ENCODE measurements around the gene ILRUN.
A peak's percentile ranks its signal among the peaks of the same experiment; 100 is the strongest.
"Not testable (repeated sequence)": the region's sequence is repeated elsewhere in the genome, so short reads cannot be mapped to it uniquely, and the experiment has no call there.

ILRUN gene

DNA sequence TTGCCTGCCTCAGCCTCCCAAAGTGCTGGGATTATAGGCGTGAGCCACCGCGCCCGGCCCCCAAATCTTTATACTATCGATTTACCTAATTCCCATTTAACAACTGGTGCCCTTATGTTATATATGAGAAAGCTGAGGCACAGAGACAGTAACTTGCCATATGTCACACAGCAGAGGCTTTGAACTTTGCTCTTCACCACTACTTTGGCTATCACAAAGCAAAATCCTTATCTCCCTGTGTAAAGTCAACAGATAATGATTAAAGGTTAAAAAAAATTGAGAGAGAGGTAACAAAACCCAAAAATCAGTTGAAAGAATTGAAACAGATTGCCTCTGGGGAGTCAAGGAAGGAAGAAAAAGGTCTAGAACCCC is 22.3 kb downstream of the ILRUN start:
- no peaks in the 10 kb centered on the region for H3K9me3 ChIP-seq (ENCODE audit: low read depth, low read length)
- TF ChIP-seq POLR2AphosphoS5 (IDR thresholded peaks at IDR 0.05; ENCODE audit: borderline replicate concordance, low read depth, low read length) (no peak), FOXP2 (optimal IDR thresholded peaks at IDR 0.05; ENCODE audit: control extremely low read depth, extremely low read length, insufficient read depth) (no peak), EZH2 (IDR thresholded peaks at IDR 0.05) (no peak)
- no peak for DNase-seq (ENCODE audit: low read depth, low spot score)
- H3K36me3 ChIP-seq (ENCODE audit: insufficient read depth, low read length), result no peaks in the 10 kb centered on the region
- no peak overlapping the region for H3K9ac ChIP-seq (ENCODE audit: insufficient read length)
- no peak overlapping the region for H3K4me3 ChIP-seq
- H3K27ac ChIP-seq, result no peak overlapping the region

DNA sequence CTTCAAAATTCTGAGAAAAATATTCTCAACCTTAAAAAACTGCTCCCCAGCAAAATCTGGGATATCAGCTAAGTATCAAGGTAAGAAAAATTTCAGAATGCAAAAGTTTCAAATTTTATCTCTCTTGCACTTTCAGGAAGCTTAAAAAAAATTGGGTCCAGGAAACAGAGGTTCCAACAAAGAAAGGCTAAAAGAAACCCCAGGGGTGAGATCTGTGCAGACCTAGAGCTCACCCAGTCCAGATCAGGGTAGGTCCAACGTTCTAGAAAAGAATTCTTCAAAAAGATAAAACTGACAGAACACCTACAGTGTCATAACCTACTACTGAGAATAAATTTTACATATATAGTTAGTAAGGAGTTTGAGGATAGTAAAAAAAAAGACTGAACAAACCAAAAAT is 23.5 kb downstream of the ILRUN start:
- Histone ChIP-seq H3K27ac (peak overlapping the region; percentile 91), H3K4me3 (no peak overlapping the region), H3K9ac (ENCODE audit: insufficient read length) (peak overlapping the region; percentile 63), H3K36me3 (ENCODE audit: insufficient read depth, low read length) (no peaks in the 10 kb centered on the region), H3K9me3 (ENCODE audit: low read depth, low read length) (no peaks in the 10 kb centered on the region)
- TF ChIP-seq EZH2 (IDR thresholded peaks at IDR 0.05) (no peak), POLR2AphosphoS5 (IDR thresholded peaks at IDR 0.05; ENCODE audit: borderline replicate concordance, low read depth, low read length) (no peak), FOXP2 (optimal IDR thresholded peaks at IDR 0.05; ENCODE audit: control extremely low read depth, extremely low read length, insufficient read depth) (no peak)
- no peak for DNase-seq (ENCODE audit: low read depth, low spot score)

DNA sequence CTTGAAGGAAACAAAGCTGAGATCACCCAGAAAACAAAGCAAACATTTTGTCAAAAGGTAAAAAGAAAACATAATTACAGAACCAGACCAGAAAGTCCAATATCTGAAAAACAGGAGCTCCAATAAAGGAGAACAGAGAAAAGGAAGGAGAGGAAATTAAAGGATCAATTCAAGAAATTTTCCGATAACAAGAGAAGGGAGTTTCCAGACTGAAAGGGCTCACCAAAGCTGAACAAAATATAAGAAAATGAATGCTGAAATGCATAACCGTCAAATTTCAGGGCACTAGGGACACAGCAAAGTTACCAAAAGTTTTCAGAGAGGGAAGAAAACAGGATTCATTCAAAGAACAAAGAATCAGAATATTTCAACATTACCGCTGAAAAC is 23.9 kb downstream of the ILRUN start:
- no peak for TF ChIP-seq EZH2 (IDR thresholded peaks at IDR 0.05)
- no peak for TF ChIP-seq FOXP2 (optimal IDR thresholded peaks at IDR 0.05; ENCODE audit: control extremely low read depth, extremely low read length, insufficient read depth)
- TF ChIP-seq POLR2AphosphoS5 (IDR thresholded peaks at IDR 0.05; ENCODE audit: borderline replicate concordance, low read depth, low read length), result no peak
- peak overlapping the region; percentile 63 for H3K9ac ChIP-seq (ENCODE audit: insufficient read length)
- H3K4me3 ChIP-seq, result no peak overlapping the region
- DNase-seq (ENCODE audit: low read depth, low spot score), result no peak
- peak overlapping the region; percentile 91 for H3K27ac ChIP-seq
- no peaks in the 10 kb centered on the region for H3K9me3 ChIP-seq (ENCODE audit: low read depth, low read length)
- H3K36me3 ChIP-seq (ENCODE audit: insufficient read depth, low read length), result no peaks in the 10 kb centered on the region

DNA sequence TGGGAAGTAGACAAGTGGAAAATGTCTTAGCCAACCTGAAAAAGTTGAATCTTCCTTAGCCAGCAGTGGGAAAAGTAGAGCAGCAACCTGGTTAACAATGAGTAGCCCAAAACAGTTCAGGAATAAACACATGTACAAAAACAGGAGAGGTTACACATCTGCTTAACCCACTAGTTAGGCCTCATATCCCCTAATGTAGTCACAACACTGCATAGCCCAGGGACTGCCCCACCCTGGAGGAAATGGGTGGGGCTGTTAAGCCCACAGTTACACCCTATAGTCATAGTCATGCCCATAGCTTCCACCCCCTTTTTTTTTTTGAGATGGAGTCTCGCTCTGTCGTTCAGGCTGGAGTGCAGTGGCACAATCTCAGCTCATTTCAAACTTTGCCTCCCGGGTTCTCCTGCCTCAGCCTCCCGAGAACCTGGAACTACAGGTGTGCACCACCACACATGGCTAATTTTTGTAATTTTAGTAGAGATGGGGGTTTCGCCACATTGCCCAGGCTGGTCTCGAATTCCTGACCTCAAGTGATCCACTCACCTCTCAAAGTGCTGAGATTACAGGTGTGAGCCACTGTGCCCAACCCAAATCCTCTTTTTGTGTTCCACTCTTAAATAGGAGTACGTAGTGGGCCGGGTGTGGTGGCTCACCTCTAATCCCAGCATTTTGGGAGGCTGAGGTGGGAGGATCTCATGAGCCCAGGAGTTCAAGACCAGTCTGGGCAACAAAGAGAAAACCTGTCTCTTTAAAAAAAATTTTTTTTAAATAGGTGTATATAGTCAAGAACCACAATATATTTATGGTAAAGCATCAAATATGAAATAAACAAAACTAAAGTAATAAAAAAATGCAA is 24.5 kb downstream of the ILRUN start:
- peak overlapping the region; percentile 22 for H3K9ac ChIP-seq (ENCODE audit: insufficient read length)
- H3K4me3 ChIP-seq, result peak overlapping the region; percentile 21
- no peaks in the 10 kb centered on the region for H3K36me3 ChIP-seq (ENCODE audit: insufficient read depth, low read length)
- H3K27ac ChIP-seq, result peak overlapping the region; percentile 91
- DNase-seq (ENCODE audit: low read depth, low spot score), result no peak
- no peaks in the 10 kb centered on the region for H3K9me3 ChIP-seq (ENCODE audit: low read depth, low read length)
- TF ChIP-seq EZH2 (IDR thresholded peaks at IDR 0.05), result no peak
- TF ChIP-seq POLR2AphosphoS5 (IDR thresholded peaks at IDR 0.05; ENCODE audit: borderline replicate concordance, low read depth, low read length), result no peak
- TF ChIP-seq FOXP2 (optimal IDR thresholded peaks at IDR 0.05; ENCODE audit: control extremely low read depth, extremely low read length, insufficient read depth), result no peak

GRCh38 chr6:34671367-34671766 is 25.2 kb downstream of the ILRUN start:
- TF ChIP-seq FOXP2 (optimal IDR thresholded peaks at IDR 0.05; ENCODE audit: control extremely low read depth, extremely low read length, insufficient read depth) (no peak), POLR2AphosphoS5 (IDR thresholded peaks at IDR 0.05; ENCODE audit: borderline replicate concordance, low read depth, low read length) (no peak), EZH2 (IDR thresholded peaks at IDR 0.05) (no peak)

GRCh38 chr6:34668799-34669198 is 27.8 kb downstream of the ILRUN start:
- not testable (repeated sequence) for DNase-seq (ENCODE audit: low read depth, low spot score); H3K9me3 ChIP-seq (ENCODE audit: low read depth, low read length); H3K9ac ChIP-seq (ENCODE audit: insufficient read length); H3K4me3 ChIP-seq; H3K36me3 ChIP-seq (ENCODE audit: insufficient read depth, low read length)
- H3K27ac ChIP-seq, result 0 out of 2 replicates have a peak overlapping the region, but pooled peaks have one; percentile 65

More at GRCh38 chr6:34671367-34671766, 25.2 kb downstream of the ILRUN start:
- Histone ChIP-seq H3K4me3 (peak overlapping the region; percentile 21), H3K9ac (ENCODE audit: insufficient read length) (peak overlapping the region; percentile 22), H3K36me3 (ENCODE audit: insufficient read depth, low read length) (no peaks in the 10 kb centered on the region), H3K9me3 (ENCODE audit: low read depth, low read length) (no peaks in the 10 kb centered on the region), H3K27ac (peak overlapping the region; percentile 91)
- peak; percentile 44 for DNase-seq (ENCODE audit: low read depth, low spot score)

GRCh38 chr6:34667481-34668238 is 28.9 kb downstream of the ILRUN start:
- Histone ChIP-seq H3K27ac (peak overlapping the region; percentile 65), H3K4me3 (no peak overlapping the region), H3K9ac (ENCODE audit: insufficient read length) (no peak overlapping the region), H3K9me3 (ENCODE audit: low read depth, low read length) (no peaks in the 10 kb centered on the region), H3K36me3 (ENCODE audit: insufficient read depth, low read length) (no peaks in the 10 kb centered on the region)
- TF ChIP-seq FOXP2 (optimal IDR thresholded peaks at IDR 0.05; ENCODE audit: control extremely low read depth, extremely low read length, insufficient read depth), result no peak
- no peak for TF ChIP-seq POLR2AphosphoS5 (IDR thresholded peaks at IDR 0.05; ENCODE audit: borderline replicate concordance, low read depth, low read length)
- no peak for DNase-seq (ENCODE audit: low read depth, low spot score)

DNA sequence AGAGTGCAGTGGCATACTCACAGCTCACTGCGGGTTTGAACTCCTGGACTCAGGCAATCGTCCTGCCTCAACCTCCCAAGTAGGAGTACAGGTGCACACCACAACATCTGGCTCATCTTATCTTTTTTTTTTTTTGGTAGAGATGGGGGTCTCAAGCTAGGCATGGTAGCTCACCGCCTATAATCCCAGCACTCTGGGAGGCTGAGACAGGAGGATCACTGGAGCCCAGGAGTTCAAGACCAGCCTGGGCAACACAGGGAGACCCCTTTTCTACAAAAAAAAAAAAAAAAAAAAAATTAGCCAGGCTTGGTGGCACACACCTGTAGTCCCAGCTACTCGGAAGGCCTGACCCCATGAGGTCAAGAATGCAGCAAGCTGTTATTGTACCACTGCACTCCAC is 31.5 kb downstream of the ILRUN start:
- Histone ChIP-seq H3K9me3 (ENCODE audit: low read depth, low read length) (no peaks in the 10 kb centered on the region), H3K4me3 (peak overlapping the region; percentile 30), H3K27ac (peak overlapping the region; percentile 95), H3K36me3 (ENCODE audit: insufficient read depth, low read length) (no peaks in the 10 kb centered on the region), H3K9ac (ENCODE audit: insufficient read length) (peak overlapping the region; percentile 33)
- TF ChIP-seq FOXP2 (optimal IDR thresholded peaks at IDR 0.05; ENCODE audit: control extremely low read depth, extremely low read length, insufficient read depth) (no peak), POLR2AphosphoS5 (IDR thresholded peaks at IDR 0.05; ENCODE audit: borderline replicate concordance, low read depth, low read length) (no peak), EZH2 (IDR thresholded peaks at IDR 0.05) (no peak)
- no peak for DNase-seq (ENCODE audit: low read depth, low spot score)

All from SK-N-MC (cell line).